DND-41 (cell line): ENCODE measurements around the gene TSSK6.

ENCODE experiments used
- EZH2 ChIP-seq: IDR thresholded peaks from 3 replicates; pipeline ENCODE4 v1.6.1; 2012; ENCODE audit warnings: borderline replicate concordance, low read depth, mild to moderate bottlenecking, moderate library complexity, low read length, inconsistent platforms; ENCODE audit not compliant: severe bottlenecking
- TF ChIP-seq, protein P1 (sequence below): IDR thresholded peaks from 2 replicates; pipeline ENCODE4 v1.5.1; 2012; ENCODE audit warnings: borderline replicate concordance, low read length, moderate library complexity, mild to moderate bottlenecking; ENCODE audit not compliant: poor library complexity, severe bottlenecking; ENCODE audit errors: extremely low read depth

- TF ChIP-seq, protein P1, sequence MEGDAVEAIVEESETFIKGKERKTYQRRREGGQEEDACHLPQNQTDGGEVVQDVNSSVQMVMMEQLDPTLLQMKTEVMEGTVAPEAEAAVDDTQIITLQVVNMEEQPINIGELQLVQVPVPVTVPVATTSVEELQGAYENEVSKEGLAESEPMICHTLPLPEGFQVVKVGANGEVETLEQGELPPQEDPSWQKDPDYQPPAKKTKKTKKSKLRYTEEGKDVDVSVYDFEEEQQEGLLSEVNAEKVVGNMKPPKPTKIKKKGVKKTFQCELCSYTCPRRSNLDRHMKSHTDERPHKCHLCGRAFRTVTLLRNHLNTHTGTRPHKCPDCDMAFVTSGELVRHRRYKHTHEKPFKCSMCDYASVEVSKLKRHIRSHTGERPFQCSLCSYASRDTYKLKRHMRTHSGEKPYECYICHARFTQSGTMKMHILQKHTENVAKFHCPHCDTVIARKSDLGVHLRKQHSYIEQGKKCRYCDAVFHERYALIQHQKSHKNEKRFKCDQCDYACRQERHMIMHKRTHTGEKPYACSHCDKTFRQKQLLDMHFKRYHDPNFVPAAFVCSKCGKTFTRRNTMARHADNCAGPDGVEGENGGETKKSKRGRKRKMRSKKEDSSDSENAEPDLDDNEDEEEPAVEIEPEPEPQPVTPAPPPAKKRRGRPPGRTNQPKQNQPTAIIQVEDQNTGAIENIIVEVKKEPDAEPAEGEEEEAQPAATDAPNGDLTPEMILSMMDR = no peak
- TF ChIP-seq EZH2 = no peak
Measured at GRCh38 chr19:19507354-19507753, 8.0 kb downstream of the TSSK6 start.
